AG09319 (cell line): Measurements from ENCODE around the gene SH3YL1.

ENCODE experiments used
- DNase-seq: peaks from one replicate; pipeline ENCODE4 v3.0.0-alpha.2; 2010; ENCODE audit warnings: low read depth; ENCODE audit errors: extremely low read depth
- CTCF ChIP-seq: IDR thresholded peaks from 2 replicates; pipeline ENCODE4 v1.5.1; 2011; ENCODE audit warnings: low read depth, mild to moderate bottlenecking, inconsistent platforms, low read length, moderate library complexity

The SH3YL1 gene

DNA sequence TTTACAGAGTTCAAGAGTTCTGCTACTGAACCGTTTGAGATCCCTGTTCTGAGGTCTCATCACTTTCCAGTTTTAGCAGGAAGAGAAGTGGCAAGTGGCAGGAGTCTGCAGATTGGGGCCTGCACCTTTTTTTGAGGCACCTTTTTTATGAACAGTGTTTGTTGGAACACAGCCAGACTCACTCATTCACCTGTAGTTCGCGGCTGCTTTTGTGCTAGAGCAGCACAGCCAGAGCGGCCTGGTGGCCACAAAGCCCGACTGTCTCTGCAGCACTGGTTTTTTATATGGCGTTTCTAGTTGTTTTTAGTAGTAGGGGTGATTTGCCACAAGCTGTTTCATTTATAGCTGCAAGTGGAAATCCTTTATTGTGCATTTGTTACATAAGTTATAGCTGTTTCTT is 9.5 kb upstream of the SH3YL1 start:
- no peak for TF ChIP-seq CTCF
- DNase-seq: no peak

DNA sequence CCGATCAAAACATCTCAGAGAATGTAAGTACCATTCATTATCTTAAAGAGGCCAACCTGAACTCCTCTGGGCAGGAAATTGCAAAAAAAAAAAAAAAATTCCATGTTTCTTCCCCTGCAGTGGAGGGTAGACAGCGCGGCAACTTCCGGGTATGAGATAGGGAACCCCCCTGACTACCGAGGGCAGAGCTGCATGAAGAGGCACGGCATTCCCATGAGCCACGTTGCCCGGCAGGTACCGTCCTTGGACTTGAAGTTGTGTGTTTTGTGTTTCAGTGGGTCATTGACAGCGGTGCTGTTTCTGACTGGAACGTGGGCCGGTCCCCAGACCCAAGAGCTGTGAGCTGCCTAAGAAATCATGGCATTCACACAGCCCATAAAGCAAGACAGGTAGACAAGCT is 8.1 kb upstream of the SH3YL1 start:
- no peak for TF ChIP-seq CTCF
- DNase-seq: no peak

- DNase-seq: no peak
These were observed 7.0 kb upstream of the SH3YL1 start for GRCh38 chr2:270861-271260.

DNA sequence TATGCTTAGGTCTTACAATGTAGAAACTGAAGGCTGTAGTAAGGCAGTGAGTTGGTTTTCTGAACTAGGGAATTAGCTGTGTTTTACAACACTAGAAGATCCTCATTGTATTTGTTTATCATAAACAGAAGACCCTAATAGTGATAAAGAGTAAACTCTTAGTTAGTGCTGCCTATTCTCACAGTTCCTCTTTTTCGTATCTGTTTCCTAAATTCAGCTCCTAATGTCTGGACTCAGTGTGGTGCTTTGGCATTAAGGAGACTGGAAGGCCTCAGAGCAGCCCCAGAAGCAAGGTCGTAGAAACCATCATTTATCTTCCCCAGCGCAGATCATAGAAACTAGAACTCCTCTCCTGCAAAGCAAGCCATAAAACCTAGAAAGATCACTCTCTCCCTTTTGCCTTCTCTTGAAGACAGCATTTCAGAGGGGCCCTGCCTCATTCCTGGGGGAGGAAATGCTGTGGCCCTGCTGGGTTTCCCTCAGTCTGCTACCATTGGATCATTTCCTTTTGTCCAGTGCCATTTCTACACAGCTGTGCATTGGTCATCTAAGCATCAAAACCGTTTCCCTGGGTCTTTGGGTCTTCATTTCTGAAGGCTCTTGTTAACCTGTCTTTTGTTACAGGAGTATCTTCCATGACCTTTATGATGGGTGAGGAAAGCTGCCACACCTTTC is 5.7 kb upstream of the SH3YL1 start:
- no peak for DNase-seq
- no peak for TF ChIP-seq CTCF

More at GRCh38 chr2:270861-271260, 7.0 kb upstream of the SH3YL1 start:
- no peak for TF ChIP-seq CTCF

DNA sequence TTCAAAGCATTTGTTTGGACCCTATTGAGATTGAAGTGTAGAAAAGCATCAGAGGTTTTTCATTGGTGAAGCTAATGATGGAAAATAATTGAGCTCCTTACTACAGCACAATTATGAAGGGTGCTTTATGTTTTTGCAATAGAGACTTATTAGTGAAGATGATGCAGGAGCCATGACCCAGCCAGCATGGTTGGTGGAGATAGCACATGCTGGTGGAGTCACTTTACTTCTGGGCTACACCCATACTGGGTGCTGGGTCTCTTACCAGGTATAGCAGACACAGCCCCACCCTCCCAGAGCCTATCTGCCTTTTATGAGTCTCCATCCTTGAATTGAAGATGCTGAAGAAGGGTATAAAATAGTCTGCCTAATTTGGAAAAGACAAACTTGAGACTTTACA is 4.5 kb upstream of the SH3YL1 start:
- no peak for DNase-seq
- no peak for TF ChIP-seq CTCF

DNA sequence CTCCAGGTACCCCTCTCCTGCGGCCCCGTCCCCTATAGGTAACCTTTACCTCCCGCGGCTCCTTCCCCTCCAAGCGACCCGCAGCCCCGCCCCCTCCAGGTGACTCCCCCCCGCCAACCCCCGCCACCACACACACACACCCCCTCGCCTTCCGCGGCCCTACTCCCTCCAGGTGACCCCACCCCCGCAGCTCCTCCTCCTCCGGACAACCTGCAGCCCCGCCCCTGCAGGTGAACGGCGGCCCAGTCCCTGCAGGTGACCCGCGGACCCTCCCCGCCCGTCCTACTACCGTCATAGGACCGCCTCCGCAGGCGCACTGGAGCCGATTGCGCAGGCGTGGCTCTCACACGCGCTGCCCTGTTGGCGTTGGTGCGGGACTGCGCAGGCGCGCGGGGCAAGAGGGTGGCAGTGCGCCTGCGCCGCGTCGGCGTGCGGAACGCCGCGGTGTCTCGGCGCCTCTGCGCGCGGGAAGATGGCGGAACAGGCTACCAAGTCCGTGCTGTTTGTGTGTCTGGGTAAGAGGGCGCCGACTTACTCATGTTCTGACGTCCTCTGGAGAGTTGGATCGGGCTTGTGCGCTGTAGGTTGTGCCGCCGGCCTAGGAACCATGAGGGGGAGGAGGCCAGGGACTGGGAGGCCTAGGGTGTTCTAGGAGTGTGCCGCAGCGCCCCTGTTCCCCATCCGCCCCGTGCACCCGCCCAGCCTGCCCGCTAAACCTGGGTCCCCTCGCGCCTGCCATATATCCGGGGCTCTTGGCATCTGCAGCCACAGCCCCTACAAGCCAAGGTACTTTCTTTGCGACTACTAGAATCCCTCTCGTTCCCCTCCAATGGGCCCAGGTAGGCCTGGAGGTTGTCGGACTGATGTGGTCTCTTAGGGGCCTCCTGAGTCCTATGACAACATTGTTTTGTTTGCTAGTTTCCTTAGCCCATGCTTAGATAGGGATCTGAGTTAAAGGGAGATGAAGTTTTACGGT is 949 bp upstream of the SH3YL1 start, which contains the start of gene ACP1:
ACP1 (plus strand) TSS at position 455 of the 976 bp plus-strand sequence; CDS start at position 473, 18 bp downstream.
- no peak for TF ChIP-seq CTCF
- peak; percentile 81 for DNase-seq
